Chondrocyte (in vitro differentiated cells): ENCODE results near the gene MRPS25. TPM values are rescaled to one million over a fixed set of nuclear protein-coding genes. Genes with fewer than 3 reads are reported as not detected.

Experiments
- DNase-seq: peaks from one replicate; pipeline ENCODE4 v3.0.0; 2021; ENCODE audit warnings: mixed read lengths, low spot score
- H3K27ac Mint-ChIP-seq: one replicate; pipeline ENCODE4 v1.8.0; 2021; ENCODE audit warnings: mild to moderate bottlenecking, moderate library complexity, mixed read lengths; ENCODE audit not compliant: unreplicated experiment
- H3K27me3 Mint-ChIP-seq: 2 replicates; pipeline ENCODE4 v1.8.0; 2021; ENCODE audit warnings: low read depth, mixed read lengths
- H3K36me3 Mint-ChIP-seq: 2 replicates; pipeline ENCODE4 v1.8.0; 2021; ENCODE audit warnings: low read depth, mixed read lengths
- H3K4me1 Mint-ChIP-seq: 2 replicates; pipeline ENCODE4 v1.8.0; 2021; ENCODE audit warnings: low read depth, mild to moderate bottlenecking, mixed read lengths
- H3K4me3 Mint-ChIP-seq: one replicate; pipeline ENCODE4 v1.8.0; 2021; ENCODE audit warnings: mild to moderate bottlenecking, moderate library complexity, mixed read lengths; ENCODE audit not compliant: unreplicated experiment
- H3K9me3 Mint-ChIP-seq: 2 replicates; pipeline ENCODE4 v1.8.0; 2021; ENCODE audit warnings: low read depth, mixed read lengths
- CTCF ChIP-seq: fragments of 200-600 bp; sonication (generic); IDR thresholded peaks from 2 replicates; pipeline ENCODE4 v1.5.0; 2021; ENCODE audit warnings: antibody characterized with exemption, mild to moderate bottlenecking, moderate library complexity
- total RNA-seq: library from RNA; stranded (reverse); gene quantifications from 3 replicates; pipeline ENCODE4 v1.2.1, GENCODE V29; 2021

MRPS25 gene
- total RNA-seq, 1 donor from 2014 or later: 29.5 TPM

DNA sequence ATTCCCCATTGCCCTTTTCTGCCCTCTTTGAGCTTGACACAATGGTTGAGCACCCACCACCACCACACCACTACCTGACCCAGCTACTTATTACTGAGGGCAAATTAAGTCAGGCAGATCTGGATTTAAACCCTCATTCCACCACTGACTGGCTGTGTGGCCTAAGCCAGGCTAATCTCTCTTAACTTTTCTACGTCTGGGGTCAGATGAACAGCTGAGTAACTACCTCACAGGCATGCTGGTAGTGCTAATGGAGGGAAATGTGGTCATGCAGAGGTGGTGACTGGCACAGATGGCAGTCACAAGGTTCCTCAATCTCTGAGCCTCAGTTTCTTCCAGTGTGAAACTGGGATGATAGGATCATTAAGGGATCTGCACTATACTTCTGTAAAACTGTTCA is 4.3 kb upstream of the MRPS25 start:
- Mint-ChIP-seq H3K4me3 (no peak overlapping the region), H3K4me1 (peaks cover 6% of the 10 kb centered on the region), H3K27ac (no peak overlapping the region), H3K27me3 (no peaks in the 10 kb centered on the region), H3K9me3 (no peaks in the 10 kb centered on the region), H3K36me3 (peaks cover 20% of the 10 kb centered on the region)
- TF ChIP-seq CTCF: no peak
- no peak for DNase-seq

GRCh38 chr3:15066467-15066866 is 1.4 kb upstream of the MRPS25 start:
- H3K4me1 Mint-ChIP-seq: peaks cover 22% of the 10 kb centered on the region

DNA sequence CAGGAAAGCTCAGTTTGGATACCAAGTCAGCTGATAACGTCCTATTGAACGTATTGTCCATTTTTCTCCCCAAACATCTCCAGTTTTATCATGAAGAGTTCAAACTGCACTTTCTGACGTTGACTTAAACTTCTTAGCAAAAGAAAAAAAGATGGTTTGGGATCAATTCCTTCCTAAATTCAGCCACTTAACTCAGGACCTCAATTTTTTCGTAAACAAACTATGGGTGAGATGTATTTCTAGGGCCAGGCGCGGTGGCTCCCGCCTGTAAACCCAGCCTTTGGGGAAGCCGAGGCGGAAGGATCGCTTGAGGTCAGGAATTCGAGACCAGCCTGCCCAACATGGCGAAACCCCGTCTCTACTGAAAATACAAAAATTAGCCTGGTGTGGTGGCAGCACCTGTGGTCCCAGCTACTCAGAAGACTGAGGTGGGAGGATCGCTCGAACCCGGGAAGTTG is 464 bp upstream of the MRPS25 start:
- Mint-ChIP-seq H3K36me3 (peaks cover 7% of the 10 kb centered on the region), H3K4me3 (peak overlapping the region; percentile 97)

More at GRCh38 chr3:15066467-15066866, 1.4 kb upstream of the MRPS25 start:
- TF ChIP-seq CTCF: no peak
- Mint-ChIP-seq H3K36me3 (peaks cover 7% of the 10 kb centered on the region), H3K9me3 (no peaks in the 10 kb centered on the region), H3K27ac (no peak overlapping the region), H3K4me3 (no peak overlapping the region), H3K27me3 (no peaks in the 10 kb centered on the region)
- no peak for DNase-seq

GRCh38 chr3:15064299-15064834 is 748 bp downstream of the MRPS25 start:
- H3K9me3 Mint-ChIP-seq: no peaks in the 10 kb centered on the region
- DNase-seq: no peak
- H3K4me1 Mint-ChIP-seq: peaks cover 22% of the 10 kb centered on the region
- no peaks in the 10 kb centered on the region for H3K27me3 Mint-ChIP-seq
- peak overlapping the region; percentile 98 for H3K27ac Mint-ChIP-seq
- peak overlapping the region; percentile 97 for H3K4me3 Mint-ChIP-seq
- TF ChIP-seq CTCF: no peak
- peaks cover 2% of the 10 kb centered on the region for H3K36me3 Mint-ChIP-seq

More for the DNA sequence above, 464 bp upstream of the MRPS25 start:
- no peaks in the 10 kb centered on the region for H3K27me3 Mint-ChIP-seq
- H3K4me1 Mint-ChIP-seq: peaks cover 22% of the 10 kb centered on the region
- H3K27ac Mint-ChIP-seq: peak overlapping the region; percentile 98
- H3K9me3 Mint-ChIP-seq: no peaks in the 10 kb centered on the region
- no peak for DNase-seq
- no peak for TF ChIP-seq CTCF

DNA sequence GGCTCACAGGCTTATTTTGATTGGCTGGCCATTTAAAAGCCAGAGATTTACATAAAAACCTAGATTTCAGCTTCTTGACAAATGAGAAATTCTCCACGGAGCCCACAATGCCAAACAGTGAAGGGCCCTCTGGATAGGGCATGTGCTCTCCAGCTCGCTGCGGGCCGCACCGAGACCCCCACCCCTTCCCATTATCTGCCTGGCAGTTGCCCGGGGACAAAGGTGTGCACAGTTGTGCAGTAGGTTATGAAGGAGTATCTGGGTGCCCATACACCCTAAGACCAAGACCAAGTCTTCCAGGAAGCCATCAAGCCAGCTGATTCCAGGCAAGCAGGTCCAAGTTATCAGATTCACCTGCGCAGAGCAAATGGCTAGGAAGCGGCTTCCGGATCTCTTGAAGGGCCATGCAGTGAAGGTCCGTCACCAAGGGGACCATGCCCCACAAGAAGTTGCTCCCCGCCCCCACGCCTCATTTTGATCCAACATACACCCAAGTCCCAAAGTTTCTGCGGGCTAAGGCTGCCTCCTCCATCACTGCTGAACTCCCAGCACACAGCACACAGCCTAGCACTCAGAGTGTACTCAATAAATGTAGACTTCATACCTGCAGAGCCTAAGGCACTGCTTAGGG is 1.3 kb downstream of the MRPS25 start:
- DNase-seq: no peak
- Mint-ChIP-seq H3K27ac (peak overlapping the region; percentile 98), H3K36me3 (peaks cover 2% of the 10 kb centered on the region), H3K9me3 (no peaks in the 10 kb centered on the region), H3K4me3 (peak overlapping the region; percentile 97), H3K27me3 (no peaks in the 10 kb centered on the region), H3K4me1 (peaks cover 22% of the 10 kb centered on the region)
- no peak for TF ChIP-seq CTCF
